ENCODE results near the gene CRLF1. TPM values are rescaled to one million over a fixed set of nuclear protein-coding genes. Genes with fewer than 3 reads are reported as not detected.

The CRLF1 gene, protein sequence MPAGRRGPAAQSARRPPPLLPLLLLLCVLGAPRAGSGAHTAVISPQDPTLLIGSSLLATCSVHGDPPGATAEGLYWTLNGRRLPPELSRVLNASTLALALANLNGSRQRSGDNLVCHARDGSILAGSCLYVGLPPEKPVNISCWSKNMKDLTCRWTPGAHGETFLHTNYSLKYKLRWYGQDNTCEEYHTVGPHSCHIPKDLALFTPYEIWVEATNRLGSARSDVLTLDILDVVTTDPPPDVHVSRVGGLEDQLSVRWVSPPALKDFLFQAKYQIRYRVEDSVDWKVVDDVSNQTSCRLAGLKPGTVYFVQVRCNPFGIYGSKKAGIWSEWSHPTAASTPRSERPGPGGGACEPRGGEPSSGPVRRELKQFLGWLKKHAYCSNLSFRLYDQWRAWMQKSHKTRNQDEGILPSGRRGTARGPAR
- not detected for total RNA-seq

DNA sequence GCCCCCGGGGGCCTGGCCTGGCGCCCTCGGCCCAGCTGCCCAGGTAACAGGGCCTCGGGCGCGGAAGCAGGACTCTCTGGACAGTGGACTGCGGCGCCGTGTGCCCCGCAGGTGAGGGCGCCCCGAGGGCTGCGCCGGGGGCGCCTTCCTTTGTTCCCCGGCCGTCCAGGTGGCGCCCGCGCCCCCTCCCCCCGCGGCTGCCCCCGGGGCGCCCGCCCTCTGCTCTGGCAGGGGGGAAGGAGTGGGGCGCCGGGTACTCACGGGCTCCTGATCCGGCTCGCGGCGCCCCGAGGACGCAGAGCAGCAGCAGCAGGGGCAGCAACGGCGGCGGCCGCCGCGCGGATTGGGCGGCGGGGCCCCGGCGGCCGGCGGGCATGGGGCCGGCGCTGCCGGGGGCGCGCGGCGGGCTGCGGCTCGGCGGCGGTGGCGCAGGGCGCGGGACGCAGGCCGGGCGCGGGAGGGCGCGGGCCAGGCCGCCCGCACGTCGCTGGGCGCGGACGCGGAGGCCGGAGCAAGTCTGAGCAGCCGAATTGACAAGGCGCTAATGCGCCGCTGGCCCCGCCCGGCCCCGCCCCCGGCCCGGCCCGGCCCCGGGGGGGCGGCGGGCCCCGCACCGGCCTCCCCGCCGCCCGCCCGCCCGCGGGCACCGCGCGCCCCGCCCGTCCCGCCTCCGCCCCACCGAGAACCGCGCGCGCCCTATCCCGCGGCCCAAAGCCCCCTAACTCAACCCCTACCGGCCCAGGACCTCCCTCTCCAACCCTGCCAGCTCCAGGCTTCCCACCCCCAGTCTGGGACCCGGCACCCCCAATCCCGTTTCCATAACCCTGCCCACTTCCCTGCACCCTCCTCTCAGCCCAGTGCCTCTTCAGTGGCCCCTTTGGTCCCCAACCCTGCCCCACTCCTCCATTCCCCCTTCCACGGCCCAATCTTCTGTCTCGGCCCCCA lies at the start of gene CRLF1:
CRLF1 (minus strand) TSS at position 519 of the 945 bp plus-strand sequence; CDS start at position 376, 143 bp downstream.
- ATAC-seq = no peak
- H3K36me3 Mint-ChIP-seq (ENCODE audit: low read depth) = no peaks in the 10 kb centered on the region
- DNase-seq = no peak
- POLR2A ChIA-PET = no interaction called here
- peaks cover 12% of the 10 kb centered on the region for H3K4me1 Mint-ChIP-seq (ENCODE audit: low read depth)
- H3K4me3 Mint-ChIP-seq = no peak within 1 kb of the TSS
- no peak within 1 kb of the TSS for H3K27ac Mint-ChIP-seq
- CTCF ChIA-PET = no interaction called here
- H3K27me3 Mint-ChIP-seq (ENCODE audit: low read depth) = peaks cover 72% of the 10 kb centered on the region
- H3K9me3 Mint-ChIP-seq (ENCODE audit: insufficient read depth) = no peaks in the 10 kb centered on the region

DNA sequence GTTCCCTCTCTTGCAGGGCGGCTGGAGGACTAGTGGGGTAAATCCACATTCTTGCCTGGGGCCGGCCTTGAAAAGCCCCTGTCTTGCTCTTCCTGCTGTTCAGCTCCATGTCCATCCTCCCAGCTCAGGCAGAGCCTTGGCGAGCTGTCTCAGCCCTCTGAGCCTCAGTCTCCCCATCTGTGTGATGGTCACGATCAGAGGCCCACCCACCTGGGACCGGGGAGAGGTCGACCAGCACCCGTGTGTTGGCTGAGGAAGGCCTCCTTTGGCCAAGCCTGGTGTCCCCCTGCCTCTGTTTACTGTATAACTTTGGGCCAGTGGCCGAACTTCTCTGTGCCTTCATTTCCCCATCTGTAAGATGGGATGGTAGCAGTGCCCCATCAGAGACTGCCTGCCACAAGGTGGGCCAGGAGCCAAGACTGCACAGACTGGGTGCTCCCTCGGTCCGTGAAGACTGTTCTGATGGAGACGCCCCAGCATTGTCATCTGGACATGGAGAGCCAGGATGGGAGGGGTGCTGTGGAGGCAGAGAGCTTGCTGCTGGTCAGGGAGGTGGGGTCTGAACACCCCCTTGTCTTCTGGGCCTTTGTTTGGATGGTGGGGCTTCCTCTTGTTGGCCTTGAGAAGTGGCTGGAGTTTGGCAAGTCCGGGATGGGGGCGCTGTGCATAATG lies 48.7 kb upstream of the CRLF1 start:
- no peak overlapping the region for H3K4me3 Mint-ChIP-seq

DNA sequence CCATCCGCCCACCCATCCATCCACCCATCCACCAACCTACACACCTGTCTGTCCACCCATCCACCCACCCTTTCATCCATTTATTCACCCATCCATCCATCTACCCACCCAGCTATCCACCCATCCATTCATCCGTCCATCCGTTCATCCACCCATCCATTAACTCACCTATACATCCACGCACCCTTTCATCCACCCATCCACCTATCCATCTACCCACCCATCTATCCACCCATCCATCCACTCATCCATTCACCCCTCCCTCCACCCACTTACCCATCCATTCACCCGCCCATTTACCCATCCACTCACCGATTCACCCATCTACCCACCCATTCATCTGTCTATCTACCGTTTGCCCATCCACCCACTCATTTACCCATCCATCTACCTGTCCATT lies 47.9 kb upstream of the CRLF1 start:
- no peaks in the 10 kb centered on the region for H3K36me3 Mint-ChIP-seq (ENCODE audit: low read depth)
- H3K27ac Mint-ChIP-seq = no peak overlapping the region

More for the DNA sequence above, 48.7 kb upstream of the CRLF1 start:
- H3K27me3 Mint-ChIP-seq (ENCODE audit: low read depth) = no peaks in the 10 kb centered on the region
- ChIA-PET CTCF (no interaction called here), POLR2A (no interaction called here)
- no peak for ATAC-seq
- no peaks in the 10 kb centered on the region for H3K36me3 Mint-ChIP-seq (ENCODE audit: low read depth)
- DNase-seq = no peak
- H3K9me3 Mint-ChIP-seq (ENCODE audit: insufficient read depth) = no peaks in the 10 kb centered on the region
- no peak overlapping the region for H3K27ac Mint-ChIP-seq
- no peaks in the 10 kb centered on the region for H3K4me1 Mint-ChIP-seq (ENCODE audit: low read depth)

DNA sequence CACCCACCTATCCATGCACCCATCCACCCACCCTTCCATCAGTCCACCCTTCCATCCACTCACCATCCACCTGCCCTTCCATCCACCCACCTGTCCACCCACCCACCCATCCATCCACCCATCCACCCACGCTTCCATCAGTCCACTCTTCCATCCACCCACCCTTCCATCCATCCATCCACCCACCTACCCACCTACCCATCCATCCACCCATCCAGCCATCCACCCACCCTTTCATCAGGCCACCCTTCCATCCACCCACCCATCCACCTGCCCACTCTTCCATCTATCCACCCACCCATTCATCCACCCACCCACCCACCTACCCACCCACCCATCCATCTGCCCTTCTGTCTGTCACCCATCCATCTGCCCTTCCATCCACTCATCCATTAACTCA lies 47.3 kb upstream of the CRLF1 start:
- DNase-seq = no peak
- ATAC-seq = no peak
- Mint-ChIP-seq H3K4me1 (ENCODE audit: low read depth) (peaks cover 10% of the 10 kb centered on the region), H3K36me3 (ENCODE audit: low read depth) (no peaks in the 10 kb centered on the region), H3K27me3 (ENCODE audit: low read depth) (no peaks in the 10 kb centered on the region), H3K27ac (no peak overlapping the region), H3K9me3 (ENCODE audit: insufficient read depth) (no peaks in the 10 kb centered on the region), H3K4me3 (no peak overlapping the region)
- ChIA-PET POLR2A (no interaction called here), CTCF (no interaction called here)

More for the DNA sequence above, 47.9 kb upstream of the CRLF1 start:
- no peak overlapping the region for H3K4me3 Mint-ChIP-seq
- ChIA-PET CTCF (no interaction called here), POLR2A (no interaction called here)
- no peaks in the 10 kb centered on the region for H3K9me3 Mint-ChIP-seq (ENCODE audit: insufficient read depth)
- ATAC-seq (no peak), DNase-seq (no peak)
- no peaks in the 10 kb centered on the region for H3K27me3 Mint-ChIP-seq (ENCODE audit: low read depth)
- H3K4me1 Mint-ChIP-seq (ENCODE audit: low read depth) = peaks cover 3% of the 10 kb centered on the region

DNA sequence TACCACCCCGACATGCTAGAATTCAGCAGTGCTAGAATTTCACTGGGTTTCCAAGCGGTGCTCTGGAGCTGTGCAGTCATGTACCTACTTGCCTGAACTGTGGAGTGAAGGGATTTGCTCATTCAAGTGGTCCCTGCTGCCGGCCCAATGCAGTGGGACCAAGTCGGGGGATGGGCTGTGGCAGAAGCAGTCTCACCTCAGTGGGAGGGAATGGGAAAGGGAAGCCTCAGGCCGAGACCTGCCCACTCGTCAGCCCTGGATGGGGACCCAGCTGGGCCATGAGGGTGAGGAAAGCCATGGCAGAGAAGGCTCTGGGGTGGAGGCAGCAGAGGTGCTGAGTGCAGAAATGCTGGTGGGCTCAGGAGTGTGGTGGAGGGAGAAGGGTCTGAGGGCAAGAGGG lies 45.1 kb upstream of the CRLF1 start:
- H3K27me3 Mint-ChIP-seq (ENCODE audit: low read depth) = no peaks in the 10 kb centered on the region
- ATAC-seq = no peak
- no peak for DNase-seq
- H3K27ac Mint-ChIP-seq = no peak overlapping the region
- H3K4me1 Mint-ChIP-seq (ENCODE audit: low read depth) = peaks cover 12% of the 10 kb centered on the region
- H3K36me3 Mint-ChIP-seq (ENCODE audit: low read depth) = no peaks in the 10 kb centered on the region
- H3K9me3 Mint-ChIP-seq (ENCODE audit: insufficient read depth) = no peaks in the 10 kb centered on the region
- ChIA-PET POLR2A (no interaction called here), CTCF (no interaction called here)
- H3K4me3 Mint-ChIP-seq = no peak overlapping the region

DNA sequence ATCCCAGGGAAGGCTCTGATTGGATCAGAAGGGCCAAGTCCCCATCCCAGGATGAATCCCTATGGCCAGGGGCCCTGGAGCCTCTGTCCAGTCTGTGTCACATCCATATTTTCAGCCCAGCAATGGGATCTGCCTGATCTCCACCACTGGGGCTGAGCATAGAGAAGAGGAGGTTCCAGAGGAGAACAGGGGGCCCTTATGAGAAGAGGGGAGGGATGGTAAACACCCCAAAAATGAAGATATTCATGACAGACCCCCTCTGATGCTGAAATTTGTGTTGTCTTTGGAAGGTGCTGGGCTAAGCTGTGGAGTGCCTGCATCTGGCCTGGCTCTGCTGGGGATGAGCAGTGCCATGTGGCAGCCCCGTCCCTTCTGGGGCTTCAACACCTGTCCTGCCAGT lies 44.7 kb upstream of the CRLF1 start:
- CTCF ChIA-PET = no interaction called here

DNA sequence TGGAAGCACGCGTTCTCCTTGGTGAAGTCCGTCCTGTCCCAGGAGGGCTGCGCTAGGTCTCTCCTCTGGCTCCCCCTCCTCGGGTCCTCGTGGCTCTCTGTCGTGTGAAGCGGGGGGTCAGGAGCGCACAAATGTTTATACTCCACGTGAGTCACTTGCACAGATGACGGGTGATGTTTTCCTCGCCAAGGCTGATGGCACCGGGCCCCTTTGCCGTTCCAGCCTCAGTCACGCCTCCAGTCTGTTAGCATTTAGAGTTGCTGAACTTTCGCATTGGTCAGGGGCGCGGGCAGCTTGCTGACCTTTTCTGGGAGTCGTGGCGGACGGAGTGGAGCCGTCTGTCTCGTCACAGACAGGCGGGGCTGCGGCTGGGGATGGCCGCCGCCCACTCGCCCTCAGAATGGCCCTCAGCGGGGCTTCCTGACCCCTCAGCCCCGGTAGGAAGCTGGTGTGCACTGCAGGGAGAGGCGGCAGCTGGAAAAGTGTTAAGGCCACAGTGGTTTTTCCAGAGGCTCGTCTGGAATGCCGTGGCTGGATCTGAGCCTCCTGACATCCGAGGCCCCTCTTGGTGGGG lies 44.0 kb upstream of the CRLF1 start:
- H3K4me3 Mint-ChIP-seq = no peak overlapping the region
- DNase-seq = no peak
- H3K27ac Mint-ChIP-seq = no peak overlapping the region
- peaks cover 12% of the 10 kb centered on the region for H3K4me1 Mint-ChIP-seq (ENCODE audit: low read depth)
- ChIA-PET POLR2A (no interaction called here), CTCF (no interaction called here)
- no peak for ATAC-seq
- H3K27me3 Mint-ChIP-seq (ENCODE audit: low read depth) = no peaks in the 10 kb centered on the region
- no peaks in the 10 kb centered on the region for H3K36me3 Mint-ChIP-seq (ENCODE audit: low read depth)
- no peaks in the 10 kb centered on the region for H3K9me3 Mint-ChIP-seq (ENCODE audit: insufficient read depth)

More for the DNA sequence above, 44.7 kb upstream of the CRLF1 start:
- POLR2A ChIA-PET = no interaction called here
- no peak for DNase-seq
- H3K27me3 Mint-ChIP-seq (ENCODE audit: low read depth) = no peaks in the 10 kb centered on the region
- H3K4me3 Mint-ChIP-seq = no peak overlapping the region
- no peak for ATAC-seq
- no peak overlapping the region for H3K27ac Mint-ChIP-seq
- H3K36me3 Mint-ChIP-seq (ENCODE audit: low read depth) = no peaks in the 10 kb centered on the region
- H3K9me3 Mint-ChIP-seq (ENCODE audit: insufficient read depth) = no peaks in the 10 kb centered on the region
- H3K4me1 Mint-ChIP-seq (ENCODE audit: low read depth) = peaks cover 12% of the 10 kb centered on the region

DNA sequence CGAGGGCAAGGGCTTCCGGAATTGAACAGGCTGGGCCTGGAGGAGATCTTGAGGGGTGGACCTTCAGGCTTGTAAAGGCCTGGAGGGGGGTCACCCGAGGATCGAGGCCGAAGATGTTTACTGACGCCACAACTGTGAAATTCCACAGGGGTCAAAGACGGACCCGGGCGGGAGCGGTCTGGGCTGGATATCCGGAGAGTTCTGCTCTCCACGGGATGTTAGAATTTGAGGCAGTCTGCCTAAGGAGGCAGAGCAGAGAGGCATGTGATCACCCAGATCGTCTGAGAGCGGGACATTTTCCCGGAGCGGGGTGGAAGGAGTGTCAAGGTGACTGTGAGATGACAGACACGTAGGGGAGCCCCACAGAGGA lies 43.4 kb upstream of the CRLF1 start:
- CTCF ChIA-PET = no interaction called here
- Mint-ChIP-seq H3K27me3 (ENCODE audit: low read depth) (no peaks in the 10 kb centered on the region), H3K4me3 (no peak overlapping the region), H3K9me3 (ENCODE audit: insufficient read depth) (no peaks in the 10 kb centered on the region), H3K36me3 (ENCODE audit: low read depth) (no peaks in the 10 kb centered on the region), H3K4me1 (ENCODE audit: low read depth) (peaks cover 12% of the 10 kb centered on the region), H3K27ac (no peak overlapping the region)
- POLR2A ChIA-PET = interaction anchor here (1.0 kb wide), 1 partner anchor 26 kb away, joined by 3 read pairs; no protein-coding TSS in a partner anchor
- no peak for DNase-seq
- ATAC-seq = no peak

DNA sequence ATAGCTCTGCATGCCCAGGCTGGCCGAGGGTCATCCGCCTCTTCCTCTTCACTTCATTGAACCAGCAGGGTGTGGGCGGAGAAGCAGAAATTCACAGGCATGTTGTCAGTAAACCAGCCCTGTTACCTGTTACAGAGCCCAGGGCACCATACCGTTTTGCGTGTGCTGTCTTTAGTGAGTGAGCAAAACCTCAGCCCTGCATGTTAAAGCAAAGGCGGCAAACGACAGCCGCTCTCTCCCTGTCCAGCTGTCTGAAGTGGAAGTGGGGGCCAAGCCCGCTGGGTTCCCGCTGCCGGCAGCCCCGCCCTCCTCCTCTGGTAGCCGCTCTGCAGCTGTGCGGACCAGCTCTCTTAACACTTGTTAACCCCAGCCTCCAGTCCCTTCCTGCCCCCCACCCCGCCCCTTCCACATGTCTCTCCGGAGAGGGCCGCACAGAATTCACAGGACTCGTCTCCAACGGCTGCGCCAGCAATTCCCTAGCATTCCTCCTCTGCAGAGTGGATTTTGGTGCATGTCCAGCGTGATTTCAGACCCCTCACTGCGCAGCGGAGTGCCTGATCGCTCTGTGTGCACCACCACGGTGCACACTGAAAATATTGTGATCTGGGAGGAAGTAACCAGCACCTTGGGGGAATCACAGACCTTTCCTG lies 42.9 kb upstream of the CRLF1 start:
- ChIA-PET POLR2A (interaction anchor here (1.0 kb wide), 1 partner anchor 26 kb away, joined by 3 read pairs; no protein-coding TSS in a partner anchor), CTCF (no interaction called here)
- Mint-ChIP-seq H3K4me1 (ENCODE audit: low read depth) (peaks cover 15% of the 10 kb centered on the region), H3K36me3 (ENCODE audit: low read depth) (no peaks in the 10 kb centered on the region), H3K27me3 (ENCODE audit: low read depth) (no peaks in the 10 kb centered on the region), H3K27ac (no peak overlapping the region), H3K9me3 (ENCODE audit: insufficient read depth) (no peaks in the 10 kb centered on the region), H3K4me3 (no peak overlapping the region)
- DNase-seq (no peak), ATAC-seq (no peak)

DNA sequence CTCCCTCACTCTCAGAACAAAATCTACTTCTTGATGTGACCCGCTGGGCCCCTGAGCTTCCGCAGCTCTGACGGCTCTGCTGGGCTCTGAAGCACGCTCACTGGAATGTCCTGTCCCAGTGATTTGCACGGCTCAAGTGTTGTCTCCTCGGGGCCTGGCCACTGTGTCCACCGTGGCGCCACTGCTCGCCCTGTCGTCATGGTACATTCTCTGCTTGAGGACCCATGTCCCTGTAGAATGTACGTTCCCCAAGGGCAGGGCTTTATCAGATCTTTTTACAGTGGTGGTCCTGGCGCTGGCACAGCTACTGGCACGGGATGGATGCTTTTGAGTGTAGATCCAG lies 42.3 kb upstream of the CRLF1 start:
- Mint-ChIP-seq H3K27me3 (ENCODE audit: low read depth) (no peaks in the 10 kb centered on the region), H3K4me3 (no peak overlapping the region), H3K36me3 (ENCODE audit: low read depth) (no peaks in the 10 kb centered on the region), H3K9me3 (ENCODE audit: insufficient read depth) (no peaks in the 10 kb centered on the region), H3K27ac (no peak overlapping the region), H3K4me1 (ENCODE audit: low read depth) (peaks cover 19% of the 10 kb centered on the region)
- POLR2A ChIA-PET = interaction anchor here (1.0 kb wide), 1 partner anchor 25 kb away, joined by 3 read pairs; no protein-coding TSS in a partner anchor
- CTCF ChIA-PET = no interaction called here
- ATAC-seq (no peak), DNase-seq (no peak)

DNA sequence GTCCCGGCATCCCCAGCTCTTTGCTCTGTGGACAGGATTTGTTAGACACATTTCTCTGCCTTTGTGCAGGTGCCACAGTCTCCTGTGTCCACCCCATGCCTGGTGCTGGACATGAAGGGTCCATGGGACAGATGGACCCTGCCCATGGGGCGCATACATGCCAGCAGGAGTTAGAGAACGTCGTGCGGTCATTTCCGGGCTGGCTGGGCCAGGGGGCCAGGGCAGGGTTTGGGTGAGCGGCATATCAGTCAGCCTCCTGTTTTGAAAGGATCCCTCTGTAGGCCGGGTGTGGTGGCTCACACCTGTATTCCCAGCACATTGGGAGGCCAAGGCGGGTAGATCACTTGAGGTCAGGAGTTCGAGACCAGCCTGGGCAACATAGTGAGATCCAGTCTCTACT lies 41.2 kb upstream of the CRLF1 start:
- ChIA-PET POLR2A (no interaction called here), CTCF (no interaction called here)
- Mint-ChIP-seq H3K36me3 (ENCODE audit: low read depth) (no peaks in the 10 kb centered on the region), H3K27ac (no peak overlapping the region), H3K4me3 (no peak overlapping the region), H3K9me3 (ENCODE audit: insufficient read depth) (no peaks in the 10 kb centered on the region), H3K4me1 (ENCODE audit: low read depth) (peaks cover 19% of the 10 kb centered on the region), H3K27me3 (ENCODE audit: low read depth) (no peaks in the 10 kb centered on the region)
- ATAC-seq = no peak
- no peak for DNase-seq

Measured in activated CD8-positive, alpha-beta T cell treated with anti-CD3 and anti-CD28 coated beads, Interleukin-2, amount 10 ng/mL, durations not matched to agents 7 days and 5 days (primary cell).